HepG2 (cell line): Measurements from ENCODE around the gene WDR37. TPM values are rescaled to one million over a fixed set of nuclear protein-coding genes. Genes with fewer than 3 reads are reported as not detected.

ENCODE experiments used
- ATAC-seq: fragments of 200-7000 bp; cut with Tn5 transposase; 3 replicates; pipeline ENCODE4 v1.9.1; 2020; ENCODE audit warnings: mild to moderate bottlenecking, moderate library complexity
- BruUV-seq: library from RNA; stranded (reverse); fragments of 400-500 nt; replicated peaks from 2 replicates; lab custom pipeline; 2021; lab: Mats Ljungman, UMichigan
- CTCF ChIA-PET: fragments of 300-600 bp; formaldehyde crosslinking; extraction: SDS; loops from one replicate; lab custom pipeline; 2021; ENCODE audit warnings: low total read pairs, inconsistent platforms, low intra/inter-chr PET ratio; lab: Yijun Ruan, JAX
- POLR2A ChIA-PET: fragments of 350-600 bp; sonication (Branson Sonifier 250); formaldehyde crosslinking; loops from one replicate; lab custom pipeline; 2020; ENCODE audit warnings: antibody characterized with exemption, inconsistent platforms; lab: Yijun Ruan, JAX
- DNase-seq: peaks from one replicate; pipeline ENCODE4 v3.0.0-alpha.2; 2015; ENCODE audit warnings: low spot score
- FAIRE-seq: peaks from 3 replicates; lab custom pipeline; 2011; peaks lifted over from hg19 to GRCh38; lab: Jason Lieb, UNC
- H2AFZ ChIP-seq: one replicate; pipeline ENCODE4 v1.6.1; 2011; ENCODE audit warnings: low read length, inconsistent platforms
- H3K27ac ChIP-seq: fragments of 300-600 bp; 3 replicates; pipeline ENCODE4 v1.8.0; 2011; ENCODE audit warnings: mixed run types, mild to moderate bottlenecking, mixed read lengths, low read length, inconsistent platforms; ENCODE audit not compliant: insufficient read depth; ENCODE audit errors: extremely low read length
- H3K27me3 ChIP-seq, 2 experiments: fragments of 200-600 bp in 1 of 2; 2 replicates in 1 of 2; 3 replicates in 1 of 2; pipeline versions ENCODE4 v1.6.0 to v1.8.0; 2011; ENCODE audit warnings: low read length in 2 of 2, mild to moderate bottlenecking in 2 of 2, moderate library complexity in 2 of 2, inconsistent platforms in 1 of 2; ENCODE audit not compliant: insufficient read depth in 2 of 2, control insufficient read depth in 1 of 2
- H3K36me3 ChIP-seq, 2 experiments: fragments of 200-600 bp in 1 of 2; replicated peaks in 1 of 2; 2 replicates in 1 of 2; 3 replicates in 1 of 2; pipeline versions ENCODE4 v1.5.1 to v1.8.0; 2011; ENCODE audit warnings: low read length in 2 of 2, inconsistent platforms in 1 of 2; ENCODE audit not compliant: insufficient read depth in 2 of 2, control insufficient read depth in 1 of 2
- H3K4me1 ChIP-seq: 2 replicates; pipeline ENCODE4 v1.5.1; 2012; ENCODE audit warnings: low read length, inconsistent platforms; ENCODE audit not compliant: insufficient read depth
- H3K4me2 ChIP-seq: 2 replicates; pipeline ENCODE4 v1.6.0; 2011; ENCODE audit warnings: low read depth, low read length, inconsistent platforms
- H3K4me3 ChIP-seq, 3 experiments: fragments of 200-600 bp in 1 of 3; sonication (generic), shearing (Covaris generic) in 1 of 3; replicated peaks in 1 of 3; 2 replicates each; pipeline ENCODE4 v1.5.1; 2011 to 2016; ENCODE audit warnings: low read length in 3 of 3, inconsistent platforms in 2 of 3, low read depth in 2 of 3, mild to moderate bottlenecking in 2 of 3, control low read depth in 1 of 3, mixed read lengths in 1 of 3; ENCODE audit not compliant: insufficient read depth in 1 of 3
- H3K79me2 ChIP-seq: one replicate; pipeline ENCODE4 v1.6.1; 2011; ENCODE audit warnings: low read length, inconsistent platforms; ENCODE audit not compliant: insufficient read depth
- H3K9ac ChIP-seq: 2 replicates; pipeline ENCODE4 v1.6.0; 2011; ENCODE audit warnings: mild to moderate bottlenecking, low read depth, low read length, inconsistent platforms; ENCODE audit not compliant: insufficient read depth
- H3K9me3 ChIP-seq: 2 replicates; pipeline ENCODE4 v1.5.1; 2012; ENCODE audit warnings: mild to moderate bottlenecking, low read length
- H4K20me1 ChIP-seq: 2 replicates; pipeline ENCODE4 v1.6.0; 2011; ENCODE audit warnings: inconsistent platforms, mild to moderate bottlenecking, low read length, moderate library complexity; ENCODE audit not compliant: insufficient read depth
- ARID5B ChIP-seq: IDR thresholded peaks from 2 replicates; pipeline ENCODE4 v1.4.0; 2020; ENCODE audit warnings: mild to moderate bottlenecking, missing genetic modification reagents
- BCL6 ChIP-seq: IDR thresholded peaks from 2 replicates; pipeline ENCODE4 v1.6.1; 2016; ENCODE audit warnings: missing genetic modification reagents, missing compliant biosample characterization
- DRAP1 ChIP-seq: IDR thresholded peaks from 2 replicates; pipeline ENCODE4 v1.6.1; 2016; ENCODE audit warnings: missing genetic modification reagents, missing compliant biosample characterization
- ELF4 ChIP-seq: sonication (generic); formaldehyde crosslinking; IDR thresholded peaks from 2 replicates; pipeline ENCODE4 v1.5.0; 2020; ENCODE audit warnings: missing genetic modification reagents, mild to moderate bottlenecking, moderate library complexity, borderline replicate concordance
- HES4 ChIP-seq: sonication (generic); formaldehyde crosslinking; IDR thresholded peaks from 2 replicates; pipeline ENCODE4 v1.9.0; 2021; ENCODE audit warnings: mild to moderate bottlenecking, missing genetic modification reagents, borderline replicate concordance
- MAFK ChIP-seq, 2 experiments: IDR thresholded peaks in 1 of 2; conservative IDR thresholded peaks in 1 of 2; 2 replicates each; pipeline ENCODE4 v1.6.1; 2011; ENCODE audit warnings: improper control_type of control experiment in 2 of 2, low read length in 2 of 2
- NR3C1 ChIP-seq: sonication (generic); formaldehyde crosslinking; IDR thresholded peaks from 2 replicates; pipeline ENCODE4 v1.4.0; 2020; ENCODE audit warnings: missing genetic modification reagents
- ZNF264 ChIP-seq: sonication (generic); formaldehyde crosslinking; IDR thresholded peaks from 2 replicates; pipeline ENCODE4 v1.4.0; 2020; ENCODE audit warnings: missing genetic modification reagents
- ZNF580 ChIP-seq: IDR thresholded peaks from 2 replicates; pipeline ENCODE4 v1.6.1; 2016; ENCODE audit warnings: low read depth, borderline replicate concordance
- WGBS: methylation state at CpG from one replicate; pipeline ENCODE4 v1.1.6; 2017; ENCODE audit warnings: low lambda C conversion rate; 5-methylcytosine and 5-hydroxymethylcytosine counted together
- in situ Hi-C: cut with HindIII; loops from 2 replicates; pipeline ENCODE4 v1.10.0; 2017; ENCODE audit warnings: low pct_unique_long_range_greater_than_20kb; ENCODE audit not compliant: extremely low pct_ligation_motif_present
- intact Hi-C: fragments of 100-400 bp; cut with micrococcal nuclease; formaldehyde crosslinking; loops from one replicate; pipeline ENCODE4 v1.10.0; 2022; ENCODE audit not compliant: unreplicated experiment
- polyA plus RNA-seq, 8 experiments: library from polyadenylated mRNA; depleted of rRNA in 3 of 8; stranded (reverse) in 7 of 8; unstranded in 1 of 8; fragments of >200 nt; fragmentation: Illumina TruSeq in 4 of 8; extraction: Trizol in 4 of 8; gene quantifications; 2 replicates each; pipeline versions ENCODE4 v1.2.1 to v1.2.3, GENCODE V29; 2011 to 2016; ENCODE audit warnings: low read depth in 4 of 8, missing spikeins in 1 of 8, mixed read lengths in 1 of 8; ENCODE audit not compliant: insufficient read depth in 1 of 8
- total RNA-seq, 5 experiments: library from RNA; depleted of rRNA; stranded (reverse); fragments of >200 nt; fragmentation: Illumina TruSeq; extraction: Trizol; gene quantifications; 2 replicates each; pipeline ENCODE4 v1.2.3, GENCODE V29; 2016; ENCODE audit warnings: low read depth in 1 of 5
- TF ChIP-seq, protein P1 (sequence below): sonication (generic); formaldehyde crosslinking; IDR thresholded peaks from 2 replicates; pipeline ENCODE4 v1.4.0; 2020; ENCODE audit warnings: mild to moderate bottlenecking, missing genetic modification reagents, borderline replicate concordance

WDR37 gene
- total and polyA plus RNA-seq, 2 of the 13 experiments (the other 11 are each of a cell fraction or from before 2014, with no cell fraction given), result 5.9 to 7.5 TPM

DNA sequence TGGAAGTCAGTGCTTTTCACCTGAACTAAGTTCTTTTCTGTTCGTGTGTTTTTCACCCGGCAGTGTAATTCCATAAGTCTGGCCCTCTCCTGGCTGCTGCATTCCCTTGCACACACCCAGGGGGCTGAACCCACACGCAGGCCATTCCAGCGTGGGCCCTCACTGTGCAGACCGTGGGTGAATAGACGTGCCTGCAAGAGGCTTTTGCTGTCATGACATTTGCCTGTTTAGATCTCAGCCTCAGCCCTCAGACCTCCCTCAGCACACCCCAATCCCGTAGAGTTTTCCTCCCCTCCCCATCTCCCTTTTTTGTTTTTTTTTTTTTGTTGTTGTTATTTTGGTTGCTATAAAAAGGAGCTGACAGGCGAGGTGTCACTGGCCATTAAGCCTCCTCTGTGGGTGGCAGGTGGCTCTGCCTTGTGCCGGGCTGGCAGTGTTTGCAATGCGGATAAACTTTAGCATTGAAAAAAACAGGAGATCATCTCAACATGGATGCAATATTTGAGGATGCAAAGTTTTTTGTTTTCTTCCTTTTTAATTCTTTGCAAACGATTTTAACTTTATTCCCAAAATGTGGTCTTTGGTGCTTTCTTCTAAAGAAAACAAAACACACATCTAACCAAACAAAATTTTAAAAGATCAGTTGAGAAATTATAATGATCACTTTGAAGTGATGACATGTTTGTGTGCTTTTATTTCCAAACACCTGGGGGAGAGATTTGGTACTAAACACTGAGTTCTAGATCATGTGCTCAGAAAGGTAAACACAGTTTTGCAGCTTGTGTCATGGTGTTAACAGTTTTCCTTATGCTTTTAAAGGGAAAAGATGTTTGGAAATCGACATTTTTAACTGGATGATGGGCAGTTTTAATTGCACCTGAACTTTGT lies 58.8 kb downstream of the WDR37 start:
- in situ Hi-C loops (no loop called here), intact Hi-C loops (loop anchor here (5.0 kb wide), 1 partner anchor 617 kb away; no protein-coding TSS in a partner anchor)
- H2AFZ ChIP-seq, result no peak overlapping the region
- H3K4me3 ChIP-seq, result no peak overlapping the region
- H3K9ac ChIP-seq, result no peak overlapping the region
- ChIA-PET CTCF (no interaction called here), POLR2A (no interaction called here)
- no peak overlapping the region for H3K27ac ChIP-seq
- peaks cover 23% of the 10 kb centered on the region for H3K4me1 ChIP-seq
- BruUV-seq, result no TSS peak
- 85% methylated on average over 12 of the region's 12 CpGs for WGBS
- ATAC-seq (no peak), DNase-seq (no peak), FAIRE-seq (no peak)
- H3K4me2 ChIP-seq, result no peak overlapping the region
- H3K27me3 ChIP-seq, result no peaks in the 10 kb centered on the region
- H3K36me3 ChIP-seq, result peaks cover 17 to 63% of the 10 kb centered on the region in 2 experiments; a peak in 4 of 5 replicates
- H3K79me2 ChIP-seq, result no peaks in the 10 kb centered on the region
- TF ChIP-seq ZNF264 (CRISPR knock-in tag) (no peak), BCL6 (CRISPR knock-in tag) (no peak), NR3C1 (CRISPR knock-in tag) (no peak), ZNF580 (CRISPR knock-in tag) (no peak), DRAP1 (CRISPR knock-in tag) (no peak), MAFK (conservative IDR thresholded peaks at IDR 0.05 in 1 of 2, IDR thresholded peaks at IDR 0.05 in 1 of 2; ENCODE audit: low read length in 2 of 2) (no peak)
- peaks cover 9% of the 10 kb centered on the region for H4K20me1 ChIP-seq
- no peaks in the 10 kb centered on the region for H3K9me3 ChIP-seq

DNA sequence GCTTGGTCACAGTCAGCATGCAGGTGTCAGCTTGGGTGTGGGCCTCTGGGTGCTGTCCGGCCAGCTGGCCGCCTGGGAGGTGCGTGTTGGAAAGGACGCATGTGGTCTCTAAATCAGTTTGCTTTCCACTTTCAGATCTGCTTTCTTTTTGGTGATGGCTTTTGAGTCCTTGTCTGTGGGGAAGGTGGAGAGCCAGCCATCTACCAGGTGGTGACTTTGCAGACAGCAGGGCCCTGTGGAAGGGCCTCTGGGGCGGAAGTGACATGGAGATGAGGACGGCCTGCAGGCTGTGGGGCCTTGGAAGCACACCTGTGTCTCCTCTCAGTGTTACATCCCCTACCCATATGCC lies 59.4 kb downstream of the WDR37 start:
- CTCF ChIA-PET, result no interaction called here
- H3K27ac ChIP-seq, result no peak overlapping the region
- H3K36me3 ChIP-seq, result peaks cover 17 to 62% of the 10 kb centered on the region in 2 experiments; a peak in 4 of 5 replicates
- H3K4me2 ChIP-seq, result no peak overlapping the region
- H3K4me1 ChIP-seq, result peaks cover 17% of the 10 kb centered on the region; the same call in 1 of the 2 replicates
- 80% methylated on average over 4 of the region's 6 CpGs for WGBS
- BruUV-seq, result no TSS peak
- H3K9ac ChIP-seq, result no peak overlapping the region
- no peaks in the 10 kb centered on the region for H3K79me2 ChIP-seq
- DNase-seq (no peak), ATAC-seq (no peak), FAIRE-seq (no peak)
- H3K9me3 ChIP-seq, result no peaks in the 10 kb centered on the region
- no peak overlapping the region for H3K4me3 ChIP-seq
- intact Hi-C loops (no loop called here), in situ Hi-C loops (no loop called here)
- no peaks in the 10 kb centered on the region for H3K27me3 ChIP-seq
- H2AFZ ChIP-seq, result no peak overlapping the region
- POLR2A ChIA-PET, result no interaction called here
- H4K20me1 ChIP-seq, result peaks cover 3% of the 10 kb centered on the region; the same call in 1 of the 2 replicates
- TF ChIP-seq ARID5B (CRISPR knock-in tag) (no peak), HES4 (CRISPR knock-in tag) (no peak), ELF4 (CRISPR knock-in tag) (no peak)
- TF ChIP-seq, protein P1, sequence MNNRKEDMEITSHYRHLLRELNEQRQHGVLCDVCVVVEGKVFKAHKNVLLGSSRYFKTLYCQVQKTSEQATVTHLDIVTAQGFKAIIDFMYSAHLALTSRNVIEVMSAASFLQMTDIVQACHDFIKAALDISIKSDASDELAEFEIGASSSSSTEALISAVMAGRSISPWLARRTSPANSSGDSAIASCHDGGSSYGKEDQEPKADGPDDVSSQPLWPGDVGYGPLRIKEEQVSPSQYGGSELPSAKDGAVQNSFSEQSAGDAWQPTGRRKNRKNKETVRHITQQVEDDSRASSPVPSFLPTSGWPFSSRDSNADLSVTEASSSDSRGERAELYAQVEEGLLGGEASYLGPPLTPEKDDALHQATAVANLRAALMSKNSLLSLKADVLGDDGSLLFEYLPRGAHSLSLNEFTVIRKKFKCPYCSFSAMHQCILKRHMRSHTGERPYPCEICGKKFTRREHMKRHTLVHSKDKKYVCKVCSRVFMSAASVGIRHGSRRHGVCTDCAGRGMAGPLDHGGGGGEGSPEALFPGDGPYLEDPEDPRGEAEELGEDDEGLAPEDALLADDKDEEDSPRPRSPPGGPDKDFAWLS, result no peak
